Colonic mucosa (tissue), 4 donors: ENCODE measurements around the gene OR2AJ1. TPM values are rescaled to one million over a fixed set of nuclear protein-coding genes. Genes with fewer than 3 reads are reported as not detected.

ENCODE experiments used
- DNase-seq: peaks from one replicate; pipeline ENCODE4 v3.0.0-alpha.2; 2020
- H3K27ac ChIP-seq: fragments of 200-600 bp; one replicate; pipeline ENCODE4 v1.8.0; 2021
- H3K27me3 ChIP-seq: fragments of 200-600 bp; one replicate; pipeline ENCODE4 v1.8.0; 2021
- H3K36me3 ChIP-seq: fragments of 200-600 bp; one replicate; pipeline ENCODE4 v1.8.0; 2021
- H3K4me1 ChIP-seq: fragments of 200-600 bp; one replicate; pipeline ENCODE4 v1.8.0; 2021; ENCODE audit warnings: mild to moderate bottlenecking
- H3K4me3 ChIP-seq: fragments of 200-600 bp; one replicate; pipeline ENCODE4 v1.8.0; 2021
- H3K9ac ChIP-seq, 2 donors: one replicate each; pipeline ENCODE4 v1.7.0; 2013; ENCODE audit warnings: control low read depth in 2 of 2, low read depth in 2 of 2, low read length in 2 of 2
- H3K9me3 ChIP-seq: fragments of 200-600 bp; one replicate; pipeline ENCODE4 v1.8.0; 2021
- intact Hi-C: fragments of 100-400 bp; cut with DNase I; formaldehyde crosslinking; loops from one replicate; pipeline ENCODE4 v1.14.1; 2022
- total RNA-seq, 2 donors: library from RNA; stranded (reverse); fragmentation: NEBNext Ultra II Directional in 1 of 2; extraction: Animal tissue kit (Norgen Biotek cat#: 25700) in 1 of 2; gene quantifications; one replicate each; pipeline ENCODE4 v1.2.1, GENCODE V29; 2021
- TF ChIP-seq, protein P1 (sequence below): fragments of 200-600 bp; IDR thresholded peaks from one replicate; pipeline ENCODE4 v1.8.0; 2022; ENCODE audit warnings: antibody characterized with exemption, mild to moderate bottlenecking
- donor health status: healthy.
- donor health status: DM: no; HTN: no; CAD: no.
- donor health status: DM: no; HTN: no; CAD: no.

The OR2AJ1 gene
- total RNA-seq, 2 donors from 2014 or later: not detected

DNA sequence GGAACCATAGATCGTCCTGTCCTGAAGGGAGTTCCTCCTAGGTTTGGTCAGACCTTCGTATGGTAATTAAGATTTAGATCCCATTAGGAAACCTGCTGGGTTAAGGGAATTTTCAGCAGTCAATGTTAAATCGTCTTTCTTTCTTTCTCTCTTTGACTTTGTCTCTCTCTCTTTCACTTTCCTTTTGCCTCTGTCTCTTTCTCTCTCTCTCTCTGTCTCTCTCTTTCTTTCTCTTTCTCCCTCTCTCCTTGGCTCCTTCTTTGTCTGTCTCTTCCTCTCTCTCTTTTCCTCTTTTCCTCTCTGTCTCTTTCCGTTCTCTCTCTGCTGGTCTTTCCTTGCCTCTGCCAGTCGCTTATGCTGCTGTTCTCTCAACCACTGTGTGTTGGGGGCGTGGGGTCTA, 20.6 kb upstream of the OR2AJ1 start:
- Histone ChIP-seq H3K9me3 (no peaks in the 10 kb centered on the region), H3K4me1 (no peaks in the 10 kb centered on the region), H3K36me3 (no peaks in the 10 kb centered on the region), H3K27ac (no peak overlapping the region), H3K27me3 (no peaks in the 10 kb centered on the region), H3K9ac (no peak overlapping the region), H3K4me3 (no peak overlapping the region)
- TF ChIP-seq, protein P1, sequence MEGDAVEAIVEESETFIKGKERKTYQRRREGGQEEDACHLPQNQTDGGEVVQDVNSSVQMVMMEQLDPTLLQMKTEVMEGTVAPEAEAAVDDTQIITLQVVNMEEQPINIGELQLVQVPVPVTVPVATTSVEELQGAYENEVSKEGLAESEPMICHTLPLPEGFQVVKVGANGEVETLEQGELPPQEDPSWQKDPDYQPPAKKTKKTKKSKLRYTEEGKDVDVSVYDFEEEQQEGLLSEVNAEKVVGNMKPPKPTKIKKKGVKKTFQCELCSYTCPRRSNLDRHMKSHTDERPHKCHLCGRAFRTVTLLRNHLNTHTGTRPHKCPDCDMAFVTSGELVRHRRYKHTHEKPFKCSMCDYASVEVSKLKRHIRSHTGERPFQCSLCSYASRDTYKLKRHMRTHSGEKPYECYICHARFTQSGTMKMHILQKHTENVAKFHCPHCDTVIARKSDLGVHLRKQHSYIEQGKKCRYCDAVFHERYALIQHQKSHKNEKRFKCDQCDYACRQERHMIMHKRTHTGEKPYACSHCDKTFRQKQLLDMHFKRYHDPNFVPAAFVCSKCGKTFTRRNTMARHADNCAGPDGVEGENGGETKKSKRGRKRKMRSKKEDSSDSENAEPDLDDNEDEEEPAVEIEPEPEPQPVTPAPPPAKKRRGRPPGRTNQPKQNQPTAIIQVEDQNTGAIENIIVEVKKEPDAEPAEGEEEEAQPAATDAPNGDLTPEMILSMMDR: no peak
- no peak for DNase-seq
- intact Hi-C loops: no loop called here

DNA sequence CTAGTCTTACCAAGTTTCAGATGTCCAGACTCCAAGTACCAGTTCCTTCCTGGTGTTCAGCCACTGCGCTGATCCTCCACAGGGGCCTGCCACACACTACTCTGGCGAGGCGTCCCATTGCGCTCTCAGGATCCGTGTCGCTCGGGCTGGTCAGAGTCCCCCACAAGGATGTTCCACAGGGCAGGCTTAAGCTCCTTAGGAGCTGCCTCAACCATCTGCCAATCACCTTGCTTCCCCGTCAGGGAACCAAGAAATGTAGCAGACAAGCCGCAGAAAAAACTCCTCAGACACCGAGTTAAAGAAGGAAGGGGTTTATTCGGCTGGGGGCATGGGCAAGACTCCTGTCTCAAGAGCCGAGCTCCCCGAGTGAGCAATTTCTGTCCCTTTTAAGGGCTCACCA, 19.5 kb upstream of the OR2AJ1 start:
- Histone ChIP-seq H3K4me3 (no peak overlapping the region), H3K27me3 (no peaks in the 10 kb centered on the region), H3K36me3 (no peaks in the 10 kb centered on the region), H3K9me3 (no peaks in the 10 kb centered on the region), H3K4me1 (no peaks in the 10 kb centered on the region), H3K9ac (no peak overlapping the region), H3K27ac (no peak overlapping the region)
- TF ChIP-seq, protein P1: no peak
- intact Hi-C loops: no loop called here
- no peak for DNase-seq

DNA sequence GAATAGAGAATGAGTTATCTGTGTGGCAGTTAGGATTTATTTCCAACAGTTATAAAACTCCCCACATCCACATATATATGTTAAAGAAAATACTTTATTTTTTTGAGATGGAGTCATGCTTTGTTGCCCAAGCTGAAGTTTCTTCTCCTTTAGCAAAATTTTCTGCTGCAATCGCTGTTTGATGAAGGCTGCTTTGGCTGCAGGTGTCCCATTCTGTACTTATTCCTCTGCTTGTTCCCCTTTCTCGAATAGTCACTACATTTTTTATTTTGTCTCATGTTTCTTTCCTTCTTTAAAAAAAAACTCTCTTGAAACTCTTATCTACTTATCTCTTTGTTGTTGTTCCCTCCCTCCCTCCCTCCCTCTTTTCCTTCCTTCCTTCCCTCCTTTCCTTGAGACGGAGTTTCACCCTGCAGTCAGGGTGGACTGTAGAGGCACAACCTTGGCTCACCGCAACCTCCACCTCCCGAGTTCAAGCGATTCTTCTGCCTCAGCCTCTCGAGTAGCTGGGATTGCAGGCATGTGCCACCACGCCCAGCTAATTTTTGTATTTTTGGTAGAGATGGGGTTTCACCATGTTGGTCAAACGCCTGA, 18.7 kb upstream of the OR2AJ1 start:
- Histone ChIP-seq H3K4me3 (no peak overlapping the region), H3K4me1 (no peaks in the 10 kb centered on the region), H3K36me3 (no peaks in the 10 kb centered on the region), H3K27me3 (no peaks in the 10 kb centered on the region), H3K9ac (no peak overlapping the region), H3K27ac (no peak overlapping the region), H3K9me3 (no peaks in the 10 kb centered on the region)
- DNase-seq: no peak
- intact Hi-C loops: no loop called here
- TF ChIP-seq, protein P1: no peak

DNA sequence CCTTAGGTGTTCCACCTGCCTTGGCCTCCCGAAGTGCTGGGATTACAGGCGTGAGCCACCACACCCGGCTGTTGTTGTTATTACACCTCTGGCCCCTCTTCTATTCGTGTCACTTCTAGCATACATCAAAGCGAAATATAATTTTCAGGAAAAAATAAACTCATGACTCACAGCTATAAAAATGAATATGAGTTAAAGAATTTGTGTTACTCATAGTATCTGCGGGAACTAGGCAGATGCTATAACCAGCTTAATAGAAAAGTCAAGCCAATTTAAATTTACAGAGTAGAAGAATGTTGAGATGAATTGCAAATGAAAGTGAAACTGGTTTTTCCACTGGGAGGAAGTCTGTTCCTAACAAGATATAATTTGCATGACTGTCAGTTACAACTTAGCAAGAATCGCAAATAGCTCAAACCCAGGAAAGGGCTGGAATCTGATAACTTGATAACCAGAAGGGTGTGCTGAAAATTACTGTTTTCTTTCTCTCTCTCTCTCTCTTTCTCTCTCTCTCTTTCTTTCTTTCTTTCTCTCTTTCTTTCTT, 18.1 kb upstream of the OR2AJ1 start:
- Histone ChIP-seq H3K27ac (no peak overlapping the region), H3K4me1 (no peaks in the 10 kb centered on the region), H3K4me3 (no peak overlapping the region), H3K9me3 (no peaks in the 10 kb centered on the region), H3K9ac (no peak overlapping the region), H3K27me3 (no peaks in the 10 kb centered on the region), H3K36me3 (no peaks in the 10 kb centered on the region)
- TF ChIP-seq, protein P1: no peak
- DNase-seq: no peak
- intact Hi-C loops: no loop called here

DNA sequence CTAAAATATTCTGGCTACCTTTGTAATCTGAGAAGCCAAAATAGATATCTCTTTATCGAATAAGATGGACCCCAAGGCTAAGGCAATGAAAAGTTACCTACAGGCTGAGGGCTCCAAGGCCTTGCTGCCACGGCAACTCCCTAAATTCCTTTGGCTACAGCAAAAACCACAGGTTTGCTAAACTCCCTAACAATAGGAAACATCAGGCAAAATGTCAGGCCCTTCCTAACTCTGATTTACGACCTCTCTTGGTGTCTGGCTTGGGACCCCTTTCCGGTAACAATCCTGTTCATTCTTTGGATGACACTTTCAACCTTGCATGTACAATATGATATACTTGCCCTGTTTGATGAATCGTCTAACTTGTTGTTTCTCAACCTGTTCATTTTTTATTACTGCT, 15.9 kb upstream of the OR2AJ1 start:
- no peak for DNase-seq
- TF ChIP-seq, protein P1: no peak
- intact Hi-C loops: no loop called here
- no peak overlapping the region for H3K4me3 ChIP-seq
- H3K4me1 ChIP-seq: no peaks in the 10 kb centered on the region
- no peak overlapping the region for H3K9ac ChIP-seq
- no peak overlapping the region for H3K27ac ChIP-seq
- no peaks in the 10 kb centered on the region for H3K9me3 ChIP-seq
- H3K27me3 ChIP-seq: no peaks in the 10 kb centered on the region
- no peaks in the 10 kb centered on the region for H3K36me3 ChIP-seq
